T-helper 1 cell (primary cell): Measurements from ENCODE around the gene LMAN2.
"Not testable (repeated sequence)": the region's sequence is repeated elsewhere in the genome, so short reads cannot be mapped to it uniquely, and the experiment has no call there.

Source experiments
- DNase-seq, 5 donors: peaks; one replicate each; pipeline ENCODE4 v3.0.0-alpha.2; 2012 to 2020

The LMAN2 gene

GRCh38 chr5:177320879-177321278 lies 30.6 kb downstream of the LMAN2 start:
- no peak for DNase-seq

- DNase-seq: no peak
Observed at GRCh38 chr5:177319913-177320588, 31.4 kb downstream of the LMAN2 start.

GRCh38 chr5:177317959-177318377 lies 33.5 kb downstream of the LMAN2 start:
- DNase-seq: peak; percentile 42 to 78 (median 61)

GRCh38 chr5:177316005-177316404 lies 35.5 kb downstream of the LMAN2 start:
- no peak for DNase-seq

GRCh38 chr5:177315411-177315810 lies 36.1 kb downstream of the LMAN2 start:
- DNase-seq: no peak

GRCh38 chr5:177314376-177315342 lies 36.8 kb downstream of the LMAN2 start:
- no peak for DNase-seq

GRCh38 chr5:177313561-177314259 lies 37.8 kb downstream of the LMAN2 start:
- no peak for DNase-seq

GRCh38 chr5:177312649-177313181 lies 38.8 kb downstream of the LMAN2 start:
- DNase-seq: peak in 1 of 5 donors; percentile 73

GRCh38 chr5:177311723-177312648 lies 39.5 kb downstream of the LMAN2 start, which contains the start of gene MXD3:
Gene MXD3, minus strand, starts transcription at chr5:177311898. Its CDS starts 68 bp downstream, at chr5:177311830.
- peak; percentile 94 to 98 (median 94) for DNase-seq

GRCh38 chr5:177311392-177311722 lies 40.1 kb downstream of the LMAN2 start:
- DNase-seq: no peak

GRCh38 chr5:177310757-177311391 lies 40.6 kb downstream of the LMAN2 start:
- DNase-seq: peak in 1 of 5 donors; percentile 50

GRCh38 chr5:177310332-177310731 lies 41.1 kb downstream of the LMAN2 start:
- DNase-seq: no peak

- DNase-seq: peak in 4 of 5 donors; percentile 60 to 80 (median 64)
Observed at GRCh38 chr5:177309351-177310191, 41.9 kb downstream of the LMAN2 start.

GRCh38 chr5:177308740-177309139 lies 42.7 kb downstream of the LMAN2 start:
- DNase-seq: no peak

GRCh38 chr5:177307544-177308363 lies 43.7 kb downstream of the LMAN2 start:
- DNase-seq: no peak

GRCh38 chr5:177306674-177307543 lies 44.6 kb downstream of the LMAN2 start:
- DNase-seq: no peak

- DNase-seq: not testable (repeated sequence)
Observed at GRCh38 chr5:177306103-177306640, 45.3 kb downstream of the LMAN2 start.
